Tibial artery (tissue), 4 donors: ENCODE results near the gene TTC3.
A peak's percentile ranks its signal among the peaks of the same experiment; 100 is the strongest.

Experiments
- DNase-seq, 2 donors: peaks; one replicate each; pipeline ENCODE4 v3.0.0-alpha.2; 2019
- H3K27ac ChIP-seq, 2 donors: fragments of 200-600 bp; sonication (generic) in 1 of 2; 1 replicate in 1 of 2; 2 replicates in 1 of 2; pipeline ENCODE4 v1.5.1; 2018 to 2019; ENCODE audit warnings: mild to moderate bottlenecking in 1 of 2
- H3K27me3 ChIP-seq, 2 donors: fragments of 200-600 bp; sonication (generic) in 1 of 2; one replicate each; pipeline versions ENCODE4 v1.5.1 to v1.6.0; 2016 to 2019
- H3K36me3 ChIP-seq, 3 donors: fragments of 200-600 bp; sonication (generic) in 2 of 3; one replicate each; pipeline ENCODE4 v1.5.1; 2016 to 2019; ENCODE audit warnings: mild to moderate bottlenecking in 2 of 3
- H3K4me1 ChIP-seq, 4 donors: fragments of 200-600 bp; sonication (generic) in 2 of 4; 1 replicate in 3 of 4; 2 replicates in 1 of 4; pipeline ENCODE4 v1.5.1; 2016 to 2019
- H3K4me3 ChIP-seq, 2 donors: fragments of 200-600 bp; sonication (generic) in 1 of 2; 1 replicate in 1 of 2; 2 replicates in 1 of 2; pipeline ENCODE4 v1.5.1; 2018 to 2019; ENCODE audit warnings: mild to moderate bottlenecking in 2 of 2
- H3K9me3 ChIP-seq, 3 donors: fragments of 200-600 bp; sonication (generic) in 1 of 3; one replicate each; pipeline ENCODE4 v1.5.1; 2016 to 2019
- CTCF ChIP-seq, 2 experiments: fragments of 200-600 bp in 1 of 2; fragments of 450-650 bp in 1 of 2; IDR thresholded peaks; one replicate each; pipeline ENCODE4 v1.5.1; 2017 to 2019; ENCODE audit warnings: antibody characterized with exemption in 2 of 2, mild to moderate bottlenecking in 1 of 2, moderate library complexity in 1 of 2
- intact Hi-C: fragments of 100-400 bp; cut with DNase I; formaldehyde crosslinking; loops from one replicate; pipeline ENCODE4 v1.15.0; 2023; ENCODE audit warnings: low total_unique reads

The TTC3 gene

GRCh38 chr21:37072988-37073416 is at the start of gene TTC3, which contains the start of gene PIGP:
Gene TTC3, plus strand, starts transcription at chr21:37073254. Its CDS starts 14,004 bp downstream, at chr21:37087258.
Gene PIGP, minus strand, starts transcription at chr21:37073071. Its CDS starts 556 bp downstream, at chr21:37072515.
- Histone ChIP-seq H3K27me3 (no peaks in the 10 kb centered on the region), H3K9me3 (no peaks in the 10 kb centered on the region), H3K4me3 (peak within 1 kb of the TSS; percentile 69 to 71), H3K36me3 (peaks cover under 1 to 10% (median 7%) of the 10 kb centered on the region in 3 donors), H3K4me1 (peaks cover 0 to 24% (median 14%) of the 10 kb centered on the region in 4 donors), H3K27ac (peak within 1 kb of the TSS; percentile 97 to 99)
- no peak for TF ChIP-seq CTCF (IDR thresholded peaks at IDR 0.05)
- intact Hi-C loops: loop anchor here (5.0 to 10.0 kb wide), 2 partner anchors 78 to 194 kb away; partner anchors contain the start of gene VPS26C
- peak; percentile 89 to 96 for DNase-seq

GRCh38 chr21:37026499-37026898 is 46.6 kb upstream of the TTC3 start:
- DNase-seq: no peak
- H3K27ac ChIP-seq: no peak overlapping the region
- TF ChIP-seq CTCF (IDR thresholded peaks at IDR 0.05): no peak
- intact Hi-C loops: no loop called here
- H3K4me3 ChIP-seq: no peak overlapping the region
- H3K36me3 ChIP-seq: no peaks in the 10 kb centered on the region
- H3K9me3 ChIP-seq: no peaks in the 10 kb centered on the region
- no peaks in the 10 kb centered on the region for H3K4me1 ChIP-seq
- peaks cover 0 to 6% of the 10 kb centered on the region in 2 donors for H3K27me3 ChIP-seq

- TF ChIP-seq CTCF (IDR thresholded peaks at IDR 0.05): no peak
- H3K27me3 ChIP-seq: peaks cover 0 to 10% of the 10 kb centered on the region in 2 donors
- intact Hi-C loops: no loop called here
- no peaks in the 10 kb centered on the region for H3K36me3 ChIP-seq
- no peaks in the 10 kb centered on the region for H3K9me3 ChIP-seq
- no peak for DNase-seq
- no peaks in the 10 kb centered on the region for H3K4me1 ChIP-seq
- H3K27ac ChIP-seq: no peak overlapping the region
- H3K4me3 ChIP-seq: no peak overlapping the region
Measured at GRCh38 chr21:37028570-37028969, 44.5 kb upstream of the TTC3 start.

GRCh38 chr21:37030864-37031263 is 42.2 kb upstream of the TTC3 start:
- no peaks in the 10 kb centered on the region for H3K36me3 ChIP-seq
- no peaks in the 10 kb centered on the region for H3K4me1 ChIP-seq
- H3K4me3 ChIP-seq: no peak overlapping the region
- no peak overlapping the region for H3K27ac ChIP-seq
- H3K27me3 ChIP-seq: peaks cover 0 to 10% of the 10 kb centered on the region in 2 donors
- H3K9me3 ChIP-seq: no peaks in the 10 kb centered on the region
- TF ChIP-seq CTCF (IDR thresholded peaks at IDR 0.05): no peak
- intact Hi-C loops: no loop called here
- no peak for DNase-seq

- H3K36me3 ChIP-seq: no peaks in the 10 kb centered on the region
- intact Hi-C loops: no loop called here
- no peak overlapping the region for H3K27ac ChIP-seq
- no peak for DNase-seq
- no peak overlapping the region for H3K4me3 ChIP-seq
- H3K9me3 ChIP-seq: no peaks in the 10 kb centered on the region
- TF ChIP-seq CTCF (IDR thresholded peaks at IDR 0.05): no peak
- peaks cover 0 to 10% of the 10 kb centered on the region in 2 donors for H3K27me3 ChIP-seq
- no peaks in the 10 kb centered on the region for H3K4me1 ChIP-seq
Measured at GRCh38 chr21:37032293-37032692, 40.8 kb upstream of the TTC3 start.
